GM18505 (cell line): ENCODE measurements around the gene MAML2.

Source experiments
- ATAC-seq: cut with Tn5 transposase; IDR thresholded peaks from one replicate; pipeline ENCODE4 v1.9.1; 2021; ENCODE audit not compliant: unreplicated experiment
- POLR2A ChIP-seq: IDR thresholded peaks from 4 replicates; pipeline ENCODE4 v1.6.1; 2011; ENCODE audit warnings: borderline replicate concordance; ENCODE audit not compliant: insufficient read depth, insufficient read length; ENCODE audit errors: extremely low read depth

Gene MAML2

DNA sequence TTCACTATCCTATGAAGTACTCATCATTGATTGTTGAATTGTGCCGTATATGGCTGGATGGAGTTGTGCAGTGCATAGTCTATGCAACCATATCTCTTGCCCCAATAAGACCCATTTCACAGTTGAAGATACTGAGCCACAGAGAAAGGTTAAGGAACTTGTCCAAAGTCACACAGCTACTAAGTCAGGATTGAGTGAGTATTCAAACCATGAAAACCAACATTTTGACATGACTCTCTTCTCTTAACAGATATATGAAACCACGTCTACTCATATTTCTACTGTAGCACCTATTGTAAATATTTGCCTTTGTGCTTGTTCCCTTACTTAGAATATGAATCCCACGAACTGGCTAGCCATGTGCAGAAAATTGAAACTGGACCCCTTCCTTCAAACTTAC lies 58.1 kb downstream of the MAML2 start:
- TF ChIP-seq POLR2A: no peak
- no peak for ATAC-seq

- TF ChIP-seq POLR2A: no peak
- no peak for ATAC-seq
These were observed 58.6 kb downstream of the MAML2 start for GRCh38 chr11:96284401-96284800.

- TF ChIP-seq POLR2A: no peak
- no peak for ATAC-seq
These were observed 60.3 kb downstream of the MAML2 start for GRCh38 chr11:96282625-96283220.

DNA sequence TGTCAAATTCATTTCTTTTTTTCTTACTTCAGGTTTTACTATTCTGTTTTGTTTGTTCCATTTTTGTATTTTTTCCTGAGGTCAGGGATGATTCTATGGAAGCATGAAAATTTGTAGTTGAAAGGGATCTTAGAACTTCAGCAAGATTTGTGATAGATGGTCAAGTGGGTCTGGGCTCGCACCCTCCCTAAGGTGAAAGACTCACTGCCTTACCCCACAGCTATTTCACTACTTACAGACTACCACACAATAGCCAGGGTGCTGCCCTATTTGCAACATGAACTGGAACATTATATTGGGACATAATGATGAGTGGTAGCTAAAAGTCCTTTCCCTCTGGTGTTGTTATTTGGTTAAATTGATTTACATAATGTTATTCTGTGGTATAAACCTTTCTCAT lies 62.6 kb downstream of the MAML2 start:
- TF ChIP-seq POLR2A: no peak
- ATAC-seq: no peak

DNA sequence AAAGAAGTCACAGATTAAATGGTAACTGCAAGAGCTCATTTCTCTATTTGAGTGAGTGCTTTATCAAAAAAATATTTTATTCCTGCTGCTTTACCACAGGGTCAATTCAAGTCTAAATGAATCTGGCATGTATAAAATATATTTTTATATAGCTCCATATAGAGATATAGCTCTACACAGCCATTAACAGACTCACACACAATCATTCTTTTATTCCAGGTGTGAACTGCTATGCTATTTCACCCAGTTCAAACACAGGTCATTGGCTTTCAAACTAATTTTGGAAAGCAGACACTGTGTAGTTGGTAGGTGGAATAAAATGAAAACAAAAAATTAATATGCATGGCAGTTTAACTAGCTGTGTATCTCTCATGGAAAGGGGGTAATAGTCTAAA lies 63.1 kb downstream of the MAML2 start:
- ATAC-seq: no peak
- TF ChIP-seq POLR2A: no peak

GRCh38 chr11:96279018-96279895 lies 63.7 kb downstream of the MAML2 start:
- TF ChIP-seq POLR2A: no peak
- ATAC-seq: no peak

- ATAC-seq: no peak
These were observed 64.7 kb downstream of the MAML2 start for GRCh38 chr11:96278039-96278897.

GRCh38 chr11:96277696-96278038 lies 65.3 kb downstream of the MAML2 start:
- TF ChIP-seq POLR2A: no peak
- no peak for ATAC-seq

More at GRCh38 chr11:96278039-96278897, 64.7 kb downstream of the MAML2 start:
- TF ChIP-seq POLR2A: no peak

DNA sequence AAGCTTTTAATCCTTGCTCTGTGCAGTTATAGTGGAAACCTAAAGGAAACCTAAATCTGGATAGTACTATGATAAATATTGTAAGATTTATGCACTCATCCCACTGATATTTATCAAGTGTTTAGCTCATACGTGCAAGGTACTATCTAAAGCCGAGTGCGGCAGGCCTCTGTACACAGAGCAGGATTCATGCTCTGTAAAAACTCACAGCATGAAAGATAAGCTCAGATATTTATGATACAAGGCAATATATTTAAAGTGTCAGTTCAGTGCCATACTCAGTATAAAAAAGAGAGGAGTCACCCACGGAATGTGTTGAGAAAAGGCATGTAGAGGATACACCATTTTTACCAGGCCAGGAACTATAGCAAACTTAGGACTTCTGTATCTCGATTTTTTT lies 66.2 kb downstream of the MAML2 start:
- ATAC-seq: no peak
- TF ChIP-seq POLR2A: no peak

- ATAC-seq: no peak
- no peak for TF ChIP-seq POLR2A
These were observed 67.0 kb downstream of the MAML2 start for GRCh38 chr11:96275801-96276594.

GRCh38 chr11:96273507-96273906 lies 69.5 kb downstream of the MAML2 start:
- TF ChIP-seq POLR2A: no peak
- ATAC-seq: no peak

- TF ChIP-seq POLR2A: no peak
- no peak for ATAC-seq
These were observed 70.3 kb downstream of the MAML2 start for GRCh38 chr11:96272529-96273222.
